ENCODE data around the gene NKD2. TPM values are rescaled to one million over a fixed set of nuclear protein-coding genes. Genes with fewer than 3 reads are reported as not detected.

Gene NKD2
- polyA plus RNA-seq, 1 donor = 2.4 TPM

DNA sequence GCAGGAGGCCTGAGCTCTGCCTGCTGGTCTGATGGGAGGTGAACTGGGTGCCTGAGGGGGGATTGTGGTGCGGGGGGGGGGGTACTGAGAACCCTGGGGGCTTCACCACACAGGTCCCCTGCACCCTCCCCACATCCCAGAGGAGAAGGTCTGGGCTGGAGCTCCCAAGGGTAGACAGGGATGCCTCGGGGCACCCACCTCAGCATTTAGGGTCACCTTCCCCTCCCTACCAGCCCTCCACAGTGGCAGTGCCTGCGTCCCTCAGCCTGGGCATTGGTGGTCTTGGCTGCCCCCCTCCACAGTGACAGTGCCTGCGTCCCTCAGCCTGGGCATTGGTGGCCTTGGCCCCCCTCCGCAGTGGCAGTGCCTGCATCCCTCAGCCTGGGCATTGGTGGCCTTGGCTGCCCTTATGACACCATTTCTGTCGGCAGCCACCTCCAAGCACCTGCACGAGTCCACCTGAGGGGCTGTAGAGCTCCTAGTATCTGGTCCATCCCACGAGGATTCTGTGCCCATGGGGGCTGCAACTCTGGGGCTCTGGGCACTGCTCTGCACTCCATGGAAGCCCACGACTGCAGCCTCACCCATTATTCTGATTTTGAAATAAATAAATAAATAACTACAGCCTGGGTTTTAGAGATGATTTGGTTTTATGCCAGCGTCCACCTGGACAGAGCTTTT, 21.5 kb downstream of the NKD2 start:
- DNase-seq (ENCODE audit: low read depth) = no peak

DNA sequence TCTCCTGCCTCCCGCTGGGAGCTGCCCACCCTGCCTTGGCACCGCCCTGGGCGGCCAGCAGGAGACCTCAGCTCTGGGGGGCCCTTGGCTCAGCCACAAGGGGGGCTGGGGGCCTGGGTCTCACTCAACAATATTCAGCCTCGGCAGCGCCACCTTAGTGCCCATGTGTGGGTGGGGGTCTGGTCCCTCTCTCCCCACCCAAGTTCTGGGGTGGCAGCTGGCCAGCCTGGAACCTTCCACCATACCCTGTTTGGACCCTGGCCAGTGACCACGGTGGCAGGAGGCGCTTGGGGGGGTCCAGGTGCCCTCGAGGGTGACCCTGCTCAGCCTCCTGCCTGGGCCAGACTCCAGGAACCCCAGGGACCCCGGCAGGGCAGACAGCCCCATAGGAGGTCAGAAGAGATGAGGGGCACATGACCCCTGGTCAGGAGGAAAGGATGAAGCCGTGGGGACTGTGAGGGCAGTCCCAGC, 22.2 kb downstream of the NKD2 start:
- DNase-seq (ENCODE audit: low read depth) = no peak

DNA sequence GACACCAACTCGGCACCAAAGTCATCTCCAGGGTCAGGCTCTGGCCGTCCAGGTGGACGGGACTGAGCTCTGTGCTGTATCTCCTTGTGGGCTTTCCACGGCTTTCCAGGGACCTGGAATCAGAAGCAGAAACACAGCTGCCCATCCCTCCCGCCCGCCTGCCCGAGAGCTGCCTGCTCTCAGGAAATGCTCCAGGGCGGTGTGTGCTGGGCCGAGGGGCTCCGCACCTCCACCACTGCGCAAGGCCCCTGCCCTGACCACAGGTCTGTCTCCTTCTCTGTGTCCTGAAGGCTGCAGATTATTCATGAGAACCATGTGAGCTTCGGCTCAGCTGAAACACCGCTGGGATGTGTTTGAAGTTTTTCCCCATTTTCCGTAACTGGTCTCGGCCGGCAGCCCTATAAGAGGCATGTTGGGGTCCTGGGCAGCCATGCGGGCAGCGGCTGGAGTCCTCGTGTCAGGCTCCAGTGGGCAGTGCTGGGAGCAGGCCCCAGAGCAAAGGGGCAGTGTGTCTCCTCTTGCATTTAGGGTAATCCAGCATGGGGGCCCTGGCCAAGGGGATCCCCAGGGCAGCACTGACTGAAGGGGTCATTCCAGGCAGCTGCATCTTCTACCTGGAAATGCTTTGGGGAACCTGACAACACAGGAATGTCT, 22.8 kb downstream of the NKD2 start:
- no peak for DNase-seq (ENCODE audit: low read depth)

DNA sequence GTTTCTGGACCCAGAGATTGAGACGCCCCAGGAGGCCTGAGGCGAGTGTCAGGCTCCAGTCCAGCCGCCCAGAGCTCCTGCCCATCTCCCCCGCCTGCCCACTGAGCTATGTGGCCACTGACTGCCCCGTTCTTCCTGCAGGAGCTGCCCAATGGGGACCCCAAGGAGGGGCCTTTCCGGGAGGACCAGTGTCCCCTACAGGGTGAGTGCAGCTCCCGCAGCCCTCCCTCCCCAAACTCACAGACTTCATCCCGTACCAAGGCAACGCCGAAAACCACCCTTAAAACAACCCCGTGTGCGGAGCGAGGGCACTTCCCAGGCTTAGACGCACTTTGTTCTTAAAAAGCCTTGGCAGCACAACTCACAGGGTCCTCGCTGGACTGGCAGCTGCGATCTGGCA, 23.4 kb downstream of the NKD2 start:
- no peak for DNase-seq (ENCODE audit: low read depth)

DNA sequence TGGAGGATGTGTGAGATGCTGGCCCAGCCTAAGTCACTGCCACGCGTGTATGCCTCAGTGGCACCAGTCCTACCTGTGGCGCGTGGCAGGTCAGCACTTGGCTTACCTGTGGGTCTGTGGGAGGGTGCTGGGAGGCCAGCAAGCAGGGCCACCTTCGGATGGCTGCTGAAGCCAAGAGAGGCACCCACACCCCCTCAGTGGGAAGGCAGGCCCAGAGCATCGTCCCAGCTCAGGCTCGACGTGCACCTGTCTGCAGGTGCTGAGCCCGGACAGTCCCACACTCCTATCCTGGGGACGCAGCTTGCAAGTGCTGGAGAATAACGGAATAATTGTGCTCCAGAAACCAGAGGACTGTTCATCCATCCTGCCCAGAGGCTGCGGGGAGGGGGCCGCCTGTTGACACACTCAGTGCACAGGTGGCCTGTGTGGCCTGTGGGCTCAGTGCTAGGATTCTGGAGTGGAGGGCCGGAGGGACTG, 24.0 kb downstream of the NKD2 start:
- DNase-seq (ENCODE audit: low read depth) = no peak

DNA sequence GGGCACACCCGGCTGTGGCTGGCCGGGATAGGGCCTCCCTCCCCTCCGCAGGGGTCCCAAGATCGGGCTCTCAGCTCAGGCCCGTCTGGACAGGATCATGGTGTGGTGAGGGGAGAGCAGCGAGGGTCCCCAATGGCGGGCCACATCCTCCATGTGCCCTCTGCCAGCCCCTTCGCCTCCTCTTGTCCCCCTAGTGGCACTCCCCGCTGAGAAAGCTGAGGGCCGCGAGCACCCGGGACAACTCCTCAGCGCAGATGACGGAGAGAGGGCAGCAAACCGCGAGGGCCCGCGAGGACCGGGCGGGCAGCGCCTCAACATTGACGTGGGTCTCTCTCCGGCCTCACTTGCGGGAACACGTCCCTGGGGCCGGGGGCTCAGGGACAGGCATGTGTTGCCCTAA, 24.6 kb downstream of the NKD2 start:
- no peak for DNase-seq (ENCODE audit: low read depth)

DNA sequence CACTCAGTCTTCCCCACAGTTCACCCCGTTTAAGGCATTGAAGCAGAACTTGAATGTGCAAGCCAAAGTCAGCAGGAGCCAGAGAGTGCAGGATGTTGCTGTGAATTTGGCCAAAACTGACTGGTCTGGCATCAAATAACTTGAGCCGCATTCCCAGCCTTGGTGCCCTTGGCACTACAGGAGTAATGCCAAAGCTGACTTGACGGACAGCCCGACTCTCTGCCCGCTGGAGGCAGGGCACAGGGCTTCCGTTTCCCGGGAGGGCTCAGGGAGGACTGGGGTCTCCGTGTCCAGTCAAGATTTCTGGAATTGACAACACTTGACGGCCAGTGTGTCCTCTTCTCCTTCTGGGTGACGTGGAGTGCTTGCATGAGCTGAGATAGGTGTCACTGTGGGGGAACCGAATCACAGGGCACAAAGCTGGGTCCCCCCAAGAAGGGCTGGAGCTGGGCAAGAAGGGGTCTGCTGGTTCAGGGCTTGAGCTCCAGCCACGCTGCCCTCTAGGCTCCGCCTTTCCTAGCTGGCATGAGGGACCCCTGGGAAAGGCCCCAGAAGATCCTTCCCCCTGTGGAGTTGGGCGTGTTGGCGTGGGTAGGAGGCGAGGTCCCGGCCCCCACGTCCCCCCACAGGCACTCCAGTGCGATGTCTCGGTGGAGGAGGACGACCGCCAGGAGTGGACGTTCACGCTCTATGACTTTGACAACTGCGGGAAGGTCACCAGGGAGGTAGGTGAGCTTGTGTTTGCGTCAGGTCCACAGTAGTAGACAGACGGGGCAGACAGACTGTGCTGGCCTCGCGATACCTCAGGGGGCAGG, 25.2 kb downstream of the NKD2 start:
- DNase-seq (ENCODE audit: low read depth) = no peak

DNA sequence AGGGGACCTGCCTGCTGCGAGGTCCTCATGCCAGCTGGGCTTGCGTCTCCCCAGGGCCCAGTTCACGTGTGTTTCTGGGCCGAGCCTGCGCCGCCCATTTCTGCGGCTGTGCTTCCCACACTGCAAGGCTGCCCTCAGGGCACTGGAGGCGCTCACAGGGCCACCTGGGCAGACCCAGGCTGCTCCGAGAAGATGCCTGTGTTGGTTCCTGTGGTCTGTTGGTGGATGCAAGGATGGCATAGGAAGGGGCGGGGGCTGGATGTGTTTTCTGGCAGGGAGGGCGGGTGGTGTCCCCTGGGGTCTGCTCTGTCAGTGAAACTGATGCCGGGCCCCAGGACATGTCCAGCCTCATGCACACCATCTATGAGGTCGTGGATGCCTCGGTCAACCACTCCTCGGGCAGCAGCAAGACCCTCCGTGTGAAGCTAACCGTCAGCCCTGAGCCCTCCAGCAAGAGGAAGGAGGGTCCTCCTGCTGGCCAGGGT, 25.9 kb downstream of the NKD2 start:
- no peak for DNase-seq (ENCODE audit: low read depth)

DNA sequence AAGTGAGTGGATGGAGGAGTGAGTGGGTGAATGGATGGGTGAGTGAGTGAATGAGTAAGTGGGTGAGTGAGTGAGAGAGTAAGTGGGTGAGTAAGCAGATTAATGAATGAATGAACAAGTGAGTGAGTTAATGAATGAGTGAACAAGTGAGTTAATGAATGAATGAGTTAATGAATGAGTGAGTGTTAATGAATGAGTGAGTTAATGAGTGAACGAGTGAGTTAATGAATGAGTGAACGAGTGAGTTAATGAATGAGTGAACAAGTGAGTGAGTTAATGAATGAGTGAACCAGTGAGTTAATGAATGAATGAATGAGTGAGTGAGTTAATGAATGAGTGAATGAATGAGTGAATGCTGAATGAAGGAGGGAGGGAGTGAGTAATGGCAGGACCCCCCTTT, 26.4 kb downstream of the NKD2 start:
- DNase-seq (ENCODE audit: low read depth) = no peak

DNA sequence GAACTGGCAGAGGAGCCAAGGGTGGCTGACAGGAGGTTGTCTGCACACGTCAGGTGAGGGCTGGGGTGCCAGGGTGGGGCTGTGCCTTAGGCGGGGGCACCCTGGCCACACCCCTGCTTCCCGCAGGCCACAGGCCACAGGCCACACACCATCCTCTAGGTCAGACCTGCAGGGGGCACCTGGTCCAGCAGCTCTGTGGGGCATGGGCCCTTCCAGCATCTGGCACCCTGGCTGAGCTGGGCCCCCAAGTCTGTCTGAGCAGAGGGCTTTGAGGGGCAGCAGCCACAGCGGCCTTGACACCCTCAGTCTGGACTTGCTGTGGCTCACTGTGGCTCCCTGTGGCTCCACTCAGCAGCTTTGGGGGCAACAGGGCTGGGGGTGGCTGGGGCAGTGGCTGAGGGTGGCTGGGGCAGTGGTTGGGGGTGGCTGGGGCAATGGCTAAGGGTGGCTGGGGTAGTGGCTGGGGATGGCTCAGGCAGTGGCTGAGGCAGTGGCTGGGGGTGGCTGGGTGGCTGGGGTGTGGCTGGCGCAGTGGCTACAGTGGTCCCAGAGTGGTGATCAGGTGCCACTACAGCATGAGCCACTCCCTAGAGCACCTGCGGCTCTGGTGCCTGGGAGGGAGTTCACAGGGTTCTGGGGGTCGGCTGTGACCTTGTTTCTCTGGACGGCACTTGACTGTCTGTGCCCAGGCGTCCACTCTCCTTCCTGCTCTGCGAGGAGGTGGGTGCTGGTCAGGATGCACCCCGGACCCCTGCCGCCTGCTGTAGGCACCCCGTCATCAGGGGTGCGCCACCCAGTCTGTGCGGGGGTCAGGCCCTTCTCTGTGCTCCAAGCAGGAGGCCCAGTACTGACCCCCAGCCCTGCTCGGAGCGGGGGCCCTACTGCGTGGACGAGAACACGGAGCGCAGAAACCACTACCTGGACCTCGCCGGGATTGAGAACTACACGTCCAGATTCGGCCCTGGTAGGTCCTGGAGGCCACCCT, 27.1 kb downstream of the NKD2 start:
- DNase-seq (ENCODE audit: low read depth) = no peak

DNA sequence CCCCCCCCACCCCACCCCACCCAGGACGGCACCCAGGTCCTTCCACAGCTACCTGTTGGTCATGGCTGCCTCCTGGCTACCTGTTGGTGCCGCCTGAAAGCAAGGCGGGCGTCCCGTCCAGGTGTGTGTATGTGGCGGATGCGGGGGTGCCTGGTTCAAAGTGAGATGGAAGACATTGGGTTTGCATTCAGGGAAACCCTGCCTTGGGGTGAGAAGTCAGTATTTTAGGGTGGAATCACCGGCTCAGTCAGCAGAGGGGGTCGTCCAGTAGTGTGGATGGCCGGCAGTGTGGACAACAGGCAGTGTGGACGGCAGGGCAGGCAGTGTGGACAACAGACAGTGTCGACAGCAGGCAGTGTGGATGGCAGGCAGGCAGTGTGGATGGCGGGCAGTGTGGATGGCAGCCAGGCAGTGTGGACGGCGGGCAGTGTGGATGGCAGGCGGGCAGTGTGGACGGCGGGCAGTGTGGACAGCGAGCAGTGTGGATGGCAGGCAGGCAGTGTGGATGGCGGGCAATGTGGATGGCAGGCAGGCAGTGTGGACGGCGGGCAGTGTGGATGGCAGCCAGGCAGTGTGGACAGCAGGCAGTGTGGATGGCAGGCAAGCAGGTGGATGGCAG, 28.0 kb downstream of the NKD2 start:
- DNase-seq (ENCODE audit: low read depth) = no peak

DNA sequence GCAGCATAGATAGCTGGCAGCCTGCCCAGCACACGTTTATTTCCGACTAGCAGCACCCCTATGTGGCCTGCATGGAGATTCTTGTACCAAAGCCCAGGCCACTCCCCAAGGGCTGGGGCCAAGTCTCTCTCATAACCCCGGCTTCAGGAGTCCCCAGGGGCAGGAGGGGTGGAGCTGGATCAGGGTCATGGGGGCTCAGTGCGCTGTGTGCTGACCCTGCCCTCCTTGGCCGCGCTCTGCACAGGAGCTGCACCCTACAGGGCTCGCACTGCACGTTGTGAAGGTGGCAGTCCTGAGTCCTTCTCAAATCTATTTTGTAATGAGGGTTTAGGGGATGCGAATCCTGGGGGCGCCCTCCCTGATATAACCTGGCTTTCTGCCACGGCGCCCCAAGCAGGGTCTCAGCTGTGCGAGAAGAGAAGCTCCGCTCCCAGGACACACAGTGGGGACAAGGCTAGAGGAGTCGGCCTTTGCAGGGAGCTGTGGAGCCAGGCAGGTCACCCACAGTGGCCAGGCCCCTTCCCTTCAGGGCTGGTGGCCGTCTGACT, 28.6 kb downstream of the NKD2 start:
- no peak for DNase-seq (ENCODE audit: low read depth)

DNA sequence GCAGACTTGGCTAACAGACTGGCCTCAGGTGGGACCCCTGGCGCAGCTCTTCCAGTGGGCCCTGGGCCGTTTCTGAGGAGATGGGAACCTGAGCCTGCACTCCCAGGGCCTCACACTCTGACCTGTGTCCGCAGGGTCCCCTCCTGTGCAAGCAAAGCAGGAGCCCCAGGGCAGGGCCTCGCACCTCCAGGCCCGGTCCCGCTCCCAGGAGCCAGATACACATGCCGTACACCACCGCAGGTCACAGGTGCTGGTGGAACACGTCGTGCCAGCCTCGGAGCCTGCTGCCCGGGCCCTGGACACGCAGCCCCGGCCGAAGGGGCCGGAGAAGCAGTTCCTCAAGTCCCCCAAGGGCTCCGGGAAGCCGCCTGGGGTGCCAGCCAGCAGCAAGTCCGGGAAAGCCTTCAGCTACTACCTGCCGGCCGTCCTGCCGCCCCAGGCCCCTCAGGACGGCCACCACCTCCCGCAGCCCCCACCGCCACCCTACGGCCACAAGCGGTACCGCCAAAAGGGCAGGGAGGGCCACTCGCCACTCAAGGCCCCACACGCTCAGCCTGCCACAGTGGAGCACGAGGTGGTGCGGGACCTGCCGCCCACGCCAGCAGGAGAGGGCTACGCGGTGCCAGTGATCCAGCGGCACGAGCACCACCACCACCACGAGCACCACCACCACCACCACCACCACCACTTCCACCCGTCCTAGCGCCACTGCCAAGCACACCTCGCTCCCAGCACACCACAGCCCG, 29.2 kb downstream of the NKD2 start:
- no peak for DNase-seq (ENCODE audit: low read depth)

DNA sequence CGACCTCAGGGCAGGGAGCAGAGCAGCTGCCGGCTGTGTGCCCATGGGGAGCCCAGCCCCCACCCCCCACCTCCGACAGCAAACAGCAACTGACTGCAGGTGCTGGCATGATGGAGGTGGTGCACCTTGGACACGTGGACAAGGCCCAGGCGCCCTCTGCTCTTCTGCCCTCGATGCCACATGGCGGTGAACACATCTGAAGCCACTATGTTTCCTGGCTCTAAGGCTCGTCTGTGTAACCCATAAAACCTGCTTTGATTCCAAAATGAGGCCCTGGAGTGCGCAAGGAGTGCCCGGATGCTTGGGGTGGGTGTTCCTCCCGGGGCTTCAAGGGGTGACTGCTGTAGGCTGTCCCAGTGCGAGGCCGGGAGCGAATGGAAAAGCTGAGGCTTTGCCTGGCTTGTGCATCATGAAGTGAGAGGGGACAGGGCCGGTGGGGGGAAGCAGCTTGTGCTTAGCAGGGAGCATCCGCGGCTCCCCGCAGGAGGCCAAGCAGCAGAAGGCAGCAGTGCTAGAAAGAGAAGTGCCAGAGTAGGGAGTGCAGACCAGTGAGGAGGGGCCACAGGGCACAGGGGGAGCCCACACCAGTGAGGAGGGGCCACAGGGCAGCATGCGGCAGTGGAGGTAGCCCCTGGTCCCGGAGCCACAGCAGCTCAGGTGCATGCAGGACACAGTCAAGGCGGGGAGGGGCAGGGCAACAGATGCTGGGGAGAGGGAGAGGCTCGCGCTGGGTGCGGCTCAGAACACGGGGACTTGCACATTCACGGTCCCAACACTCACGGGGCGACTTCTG, 30.0 kb downstream of the NKD2 start:
- DNase-seq (ENCODE audit: low read depth) = no peak

DNA sequence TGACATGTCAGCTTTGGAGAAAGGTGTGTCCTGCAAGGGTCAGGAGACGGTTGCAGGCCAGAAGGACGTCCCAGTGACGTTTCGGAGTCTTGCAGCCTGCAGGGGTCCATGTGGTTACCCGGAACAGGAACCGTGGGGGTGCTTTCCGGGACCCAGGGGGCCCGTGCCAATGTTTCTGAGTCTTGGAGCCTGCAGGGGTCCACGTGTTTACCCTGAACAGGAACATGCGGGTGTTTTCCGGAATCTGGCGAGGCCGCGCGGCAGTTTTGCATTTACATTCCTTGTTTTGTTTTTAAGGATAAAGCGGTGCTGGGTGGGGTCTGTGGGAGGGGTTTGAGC, 30.6 kb downstream of the NKD2 start:
- no peak for DNase-seq (ENCODE audit: low read depth)

DNA sequence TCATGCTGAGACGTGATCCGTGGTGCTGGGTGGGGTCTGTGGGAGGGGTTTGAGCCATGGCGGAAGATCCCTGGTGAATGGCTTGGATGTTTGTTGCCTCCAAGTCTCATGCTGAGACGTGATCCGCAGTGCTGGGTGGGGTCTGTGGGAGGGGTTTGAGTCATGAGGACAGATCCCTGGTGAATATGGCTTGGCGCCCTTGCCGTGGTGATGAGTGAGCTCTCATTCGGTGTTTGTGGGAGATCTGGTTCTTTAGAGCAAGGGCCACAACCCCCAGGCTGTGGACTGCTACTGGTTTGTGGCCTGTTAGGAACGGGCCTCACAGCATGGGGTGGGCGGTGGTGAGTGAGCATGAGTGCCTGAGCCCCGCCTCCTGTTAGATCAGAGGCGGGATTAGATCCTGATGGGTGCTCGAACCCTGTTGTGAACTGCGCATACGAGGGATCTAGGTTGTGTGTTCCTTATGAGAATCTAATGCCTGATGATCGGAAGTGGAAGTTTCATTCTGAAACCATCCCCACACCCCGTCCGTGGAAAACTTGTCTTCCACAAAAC, 31.2 kb downstream of the NKD2 start:
- no peak for DNase-seq (ENCODE audit: low read depth)

DNA sequence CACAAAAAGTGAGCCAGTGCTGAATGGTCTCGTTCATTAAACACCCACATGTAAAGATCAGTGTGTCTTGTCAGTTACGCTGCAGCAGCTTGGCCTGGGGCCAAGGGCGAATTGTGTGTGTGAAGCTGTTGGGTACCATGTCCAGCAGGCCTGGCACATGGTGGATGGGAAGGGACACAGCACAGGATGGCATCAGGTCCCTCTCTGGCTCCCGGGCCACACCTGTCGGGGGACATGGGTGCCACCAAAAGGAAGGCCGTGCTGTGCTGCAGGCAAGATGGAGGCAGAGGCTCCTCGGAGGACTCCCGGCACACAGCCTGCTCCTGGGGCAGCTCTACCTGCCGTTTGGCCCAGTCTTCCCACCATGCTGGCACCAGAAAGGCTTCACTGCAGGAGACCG, 32.0 kb downstream of the NKD2 start:
- no peak for DNase-seq (ENCODE audit: low read depth)

DNA sequence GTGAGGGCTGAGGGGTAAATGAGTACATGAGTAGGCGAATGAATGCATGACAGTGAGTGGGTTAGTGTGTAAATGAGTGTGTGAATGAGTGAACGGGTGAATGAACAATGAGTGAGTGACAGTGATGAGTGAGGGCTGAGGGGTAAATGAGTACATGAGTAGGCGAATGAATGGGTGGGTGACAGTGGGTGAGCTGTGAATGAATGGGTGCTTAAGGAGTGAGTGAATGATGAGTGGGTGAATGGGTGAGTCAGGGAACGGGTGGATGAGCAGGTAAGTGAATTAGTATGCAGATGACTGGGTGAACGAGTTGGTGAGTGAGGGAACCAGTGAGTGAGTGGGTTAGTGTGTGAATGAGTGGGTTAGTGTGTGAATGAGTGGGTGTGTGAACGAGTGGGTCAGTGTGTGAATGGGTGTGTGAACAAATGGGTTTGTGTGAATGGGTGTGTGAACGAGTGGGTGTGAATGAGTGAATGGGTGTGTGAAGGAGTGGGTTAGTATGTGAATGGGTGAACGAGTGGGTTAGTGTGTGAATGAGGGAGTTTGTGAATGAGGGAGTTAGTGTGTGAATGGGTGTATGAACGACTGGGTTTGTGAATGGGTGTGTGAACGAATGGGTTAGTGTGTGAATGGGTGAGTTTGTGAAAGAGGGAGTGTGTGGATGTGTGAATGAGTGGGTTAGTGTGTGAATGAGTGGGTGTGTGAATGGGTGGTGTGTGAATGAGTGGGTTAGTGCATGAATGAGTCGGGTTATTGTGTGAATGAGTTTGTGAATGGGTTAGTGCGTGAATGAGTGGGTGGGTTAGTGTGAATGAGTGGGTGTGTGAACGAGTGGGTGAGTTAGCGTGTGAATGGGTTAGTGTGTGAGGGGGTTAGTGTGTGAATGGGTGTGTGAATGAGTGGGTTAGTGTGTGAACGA, 32.9 kb downstream of the NKD2 start:
- no peak for DNase-seq (ENCODE audit: low read depth)
